Measurements from ENCODE around the gene MCF2. TPM values are rescaled to one million over a fixed set of nuclear protein-coding genes. Genes with fewer than 3 reads are reported as not detected.

The MCF2 gene
- total and polyA plus RNA-seq, 2 of the 13 experiments (the other 11 are each of a cell fraction or from before 2014, with no cell fraction given) = 0.07 TPM; not detected in 1

DNA sequence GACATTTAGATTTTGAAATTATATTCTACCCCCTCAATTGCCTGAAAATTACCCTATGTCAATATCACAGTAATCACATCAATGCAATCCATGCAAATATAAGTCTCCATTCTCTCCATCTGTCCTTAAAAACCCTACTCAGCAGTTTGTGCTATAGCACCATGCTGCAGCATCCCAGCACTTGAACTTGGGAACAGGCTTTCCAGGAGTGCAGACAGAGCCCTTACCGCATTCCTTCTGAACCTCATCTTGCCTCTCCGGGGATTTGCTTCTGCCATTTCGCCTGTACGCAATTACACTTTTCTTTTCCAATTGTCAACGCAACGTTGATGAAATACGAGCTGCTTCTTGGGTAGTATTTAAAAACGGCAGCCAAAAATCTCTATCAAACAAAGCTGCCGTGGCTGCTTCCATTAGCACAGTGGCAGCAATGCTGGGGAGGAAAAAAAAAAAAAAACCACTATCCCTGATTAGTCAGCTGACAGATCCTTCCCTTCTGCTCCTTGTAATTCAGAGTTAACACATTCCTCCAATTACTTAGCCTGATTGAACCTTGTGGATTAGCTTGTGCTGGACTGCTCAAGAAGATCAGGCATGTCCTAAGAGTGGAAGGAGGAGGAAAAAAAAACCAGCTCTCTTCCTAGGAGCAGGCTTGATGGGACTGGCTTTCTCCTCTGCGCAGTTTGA lies 65.6 kb downstream of the MCF2 start:
- Histone ChIP-seq H3K27ac (ENCODE audit: extremely low read length, insufficient read depth, low read length) (no peak overlapping the region), H3K4me1 (ENCODE audit: insufficient read depth, low read length) (no peaks in the 10 kb centered on the region), H3K9ac (ENCODE audit: insufficient read depth, low read depth, low read length) (no peak overlapping the region), H3K4me2 (ENCODE audit: low read depth, low read length) (no peak overlapping the region), H3K27me3 (ENCODE audit: control insufficient read depth in 1 of 2, insufficient read depth in 2 of 2, low read length in 2 of 2) (no peaks in the 10 kb centered on the region), H4K20me1 (ENCODE audit: insufficient read depth, low read length) (no peaks in the 10 kb centered on the region), H3K4me3 (replicated peaks in 1 of 3; ENCODE audit: insufficient read depth in 1 of 3, low read depth in 2 of 3, low read length in 3 of 3) (no peak overlapping the region), H3K79me2 (ENCODE audit: insufficient read depth, low read length) (no peaks in the 10 kb centered on the region), H3K36me3 (replicated peaks in 1 of 2; ENCODE audit: control insufficient read depth in 1 of 2, insufficient read depth in 2 of 2, low read length in 2 of 2) (no peaks in the 10 kb centered on the region), H3K9me3 (ENCODE audit: low read length) (no peaks in the 10 kb centered on the region), H2AFZ (ENCODE audit: low read length) (no peak overlapping the region)
- in situ Hi-C loops (cut with HindIII; ENCODE audit: extremely low pct_ligation_motif_present, low pct_unique_long_range_greater_than_20kb) (no loop called here), intact Hi-C loops (cut with micrococcal nuclease; ENCODE audit: unreplicated experiment) (no loop called here)
- WGBS (ENCODE audit: low lambda C conversion rate) = 2% methylated on average over 10 of the region's 10 CpGs
- ATAC-seq (no peak), DNase-seq (ENCODE audit: low spot score) (no peak), FAIRE-seq (no peak)
- ChIA-PET CTCF (ENCODE audit: low intra/inter-chr PET ratio, low total read pairs) (no interaction called here), POLR2A (no interaction called here)
- TF ChIP-seq ZFP36 (IDR thresholded peaks at IDR 0.05; ENCODE audit: borderline replicate concordance, low read depth, low read length, partially characterized antibody) (no peak), MAFK (conservative IDR thresholded peaks at IDR 0.05 in 1 of 2, IDR thresholded peaks at IDR 0.05 in 1 of 2; ENCODE audit: low read length in 2 of 2) (peak; percentile 34 to 54; a peak in 3 of 4 replicates), MAFF (IDR thresholded peaks at IDR 0.05; ENCODE audit: low read depth, low read length) (peak; percentile 52; the same call in 1 of the 2 replicates)
- BruUV-seq (replicated peaks) = no TSS peak

DNA sequence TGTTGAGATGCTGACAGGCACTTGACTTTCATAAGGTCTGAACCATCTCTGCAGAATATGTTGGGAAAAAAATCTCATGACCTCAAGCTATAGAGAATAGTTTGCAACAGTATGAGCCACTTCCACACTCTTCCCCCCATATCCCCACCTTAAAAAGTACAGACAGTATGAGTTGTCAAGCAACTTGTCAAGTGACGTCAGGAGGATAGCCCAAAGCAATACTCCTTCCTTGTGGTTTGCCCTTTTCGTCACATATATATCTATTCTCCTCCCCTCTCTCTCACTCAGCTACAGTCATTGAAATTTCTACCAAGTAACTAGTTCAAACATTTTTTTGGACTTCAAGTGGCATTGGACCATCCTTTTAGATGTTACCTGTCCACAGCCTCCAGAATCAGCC lies 67.7 kb downstream of the MCF2 start:
- 0% methylated on average over 2 of the region's 2 CpGs for WGBS (ENCODE audit: low lambda C conversion rate)
- intact Hi-C loops (cut with micrococcal nuclease; ENCODE audit: unreplicated experiment) = no loop called here
- ChIA-PET CTCF (ENCODE audit: low intra/inter-chr PET ratio, low total read pairs) (no interaction called here), POLR2A (no interaction called here)
- no peak overlapping the region for H3K4me3 ChIP-seq (replicated peaks in 1 of 3; ENCODE audit: insufficient read depth in 1 of 3, low read depth in 2 of 3, low read length in 3 of 3)
- H3K9me3 ChIP-seq (ENCODE audit: low read length) = no peaks in the 10 kb centered on the region
- H3K36me3 ChIP-seq (replicated peaks in 1 of 2; ENCODE audit: control insufficient read depth in 1 of 2, insufficient read depth in 2 of 2, low read length in 2 of 2) = no peaks in the 10 kb centered on the region
- H3K27me3 ChIP-seq (ENCODE audit: control insufficient read depth in 1 of 2, insufficient read depth in 2 of 2, low read length in 2 of 2) = no peaks in the 10 kb centered on the region
- DNase-seq (ENCODE audit: low spot score) (no peak), ATAC-seq (no peak), FAIRE-seq (no peak)
- TF ChIP-seq, protein P1, sequence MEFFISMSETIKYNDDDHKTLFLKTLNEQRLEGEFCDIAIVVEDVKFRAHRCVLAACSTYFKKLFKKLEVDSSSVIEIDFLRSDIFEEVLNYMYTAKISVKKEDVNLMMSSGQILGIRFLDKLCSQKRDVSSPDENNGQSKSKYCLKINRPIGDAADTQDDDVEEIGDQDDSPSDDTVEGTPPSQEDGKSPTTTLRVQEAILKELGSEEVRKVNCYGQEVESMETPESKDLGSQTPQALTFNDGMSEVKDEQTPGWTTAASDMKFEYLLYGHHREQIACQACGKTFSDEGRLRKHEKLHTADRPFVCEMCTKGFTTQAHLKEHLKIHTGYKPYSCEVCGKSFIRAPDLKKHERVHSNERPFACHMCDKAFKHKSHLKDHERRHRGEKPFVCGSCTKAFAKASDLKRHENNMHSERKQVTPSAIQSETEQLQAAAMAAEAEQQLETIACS (CRISPR knock-in tag; IDR thresholded peaks at IDR 0.05) = no peak
- no peak for TF ChIP-seq EED (CRISPR knock-in tag; IDR thresholded peaks at IDR 0.05)
- peak; percentile 77 for TF ChIP-seq CREB1 (IDR thresholded peaks at IDR 0.05)
- TF ChIP-seq CREB1 (CRISPR knock-in tag; IDR thresholded peaks at IDR 0.05) = no peak
- no peak for TF ChIP-seq ZNF747 (CRISPR knock-in tag; IDR thresholded peaks at IDR 0.05; ENCODE audit: borderline replicate concordance)
- TF ChIP-seq, protein P2, sequence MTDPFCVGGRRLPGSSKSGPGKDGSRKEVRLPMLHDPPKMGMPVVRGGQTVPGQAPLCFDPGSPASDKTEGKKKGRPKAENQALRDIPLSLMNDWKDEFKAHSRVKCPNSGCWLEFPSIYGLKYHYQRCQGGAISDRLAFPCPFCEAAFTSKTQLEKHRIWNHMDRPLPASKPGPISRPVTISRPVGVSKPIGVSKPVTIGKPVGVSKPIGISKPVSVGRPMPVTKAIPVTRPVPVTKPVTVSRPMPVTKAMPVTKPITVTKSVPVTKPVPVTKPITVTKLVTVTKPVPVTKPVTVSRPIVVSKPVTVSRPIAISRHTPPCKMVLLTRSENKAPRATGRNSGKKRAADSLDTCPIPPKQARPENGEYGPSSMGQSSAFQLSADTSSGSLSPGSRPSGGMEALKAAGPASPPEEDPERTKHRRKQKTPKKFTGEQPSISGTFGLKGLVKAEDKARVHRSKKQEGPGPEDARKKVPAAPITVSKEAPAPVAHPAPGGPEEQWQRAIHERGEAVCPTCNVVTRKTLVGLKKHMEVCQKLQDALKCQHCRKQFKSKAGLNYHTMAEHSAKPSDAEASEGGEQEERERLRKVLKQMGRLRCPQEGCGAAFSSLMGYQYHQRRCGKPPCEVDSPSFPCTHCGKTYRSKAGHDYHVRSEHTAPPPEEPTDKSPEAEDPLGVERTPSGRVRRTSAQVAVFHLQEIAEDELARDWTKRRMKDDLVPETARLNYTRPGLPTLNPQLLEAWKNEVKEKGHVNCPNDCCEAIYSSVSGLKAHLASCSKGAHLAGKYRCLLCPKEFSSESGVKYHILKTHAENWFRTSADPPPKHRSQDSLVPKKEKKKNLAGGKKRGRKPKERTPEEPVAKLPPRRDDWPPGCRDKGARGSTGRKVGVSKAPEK (CRISPR knock-in tag; IDR thresholded peaks at IDR 0.05; ENCODE audit: borderline replicate concordance) = no peak
- H3K4me2 ChIP-seq (ENCODE audit: low read depth, low read length) = no peak overlapping the region
- H2AFZ ChIP-seq (ENCODE audit: low read length) = no peak overlapping the region
- BruUV-seq (replicated peaks) = no TSS peak
- no peaks in the 10 kb centered on the region for H3K4me1 ChIP-seq (ENCODE audit: insufficient read depth, low read length)
- no peak overlapping the region for H3K27ac ChIP-seq (ENCODE audit: extremely low read length, insufficient read depth, low read length)
- no peak overlapping the region for H3K9ac ChIP-seq (ENCODE audit: insufficient read depth, low read depth, low read length)
- no peaks in the 10 kb centered on the region for H4K20me1 ChIP-seq (ENCODE audit: insufficient read depth, low read length)
- H3K79me2 ChIP-seq (ENCODE audit: insufficient read depth, low read length) = no peaks in the 10 kb centered on the region
- in situ Hi-C loops (cut with HindIII; ENCODE audit: extremely low pct_ligation_motif_present, low pct_unique_long_range_greater_than_20kb) = no loop called here

All from HepG2 (cell line).